ENCODE measurements around the gene CTDNEP1. TPM values are rescaled to one million over a fixed set of nuclear protein-coding genes. Genes with fewer than 3 reads are reported as not detected.

Gene CTDNEP1
- total RNA-seq, 1 donor from 2014 or later = 64.6 TPM

DNA sequence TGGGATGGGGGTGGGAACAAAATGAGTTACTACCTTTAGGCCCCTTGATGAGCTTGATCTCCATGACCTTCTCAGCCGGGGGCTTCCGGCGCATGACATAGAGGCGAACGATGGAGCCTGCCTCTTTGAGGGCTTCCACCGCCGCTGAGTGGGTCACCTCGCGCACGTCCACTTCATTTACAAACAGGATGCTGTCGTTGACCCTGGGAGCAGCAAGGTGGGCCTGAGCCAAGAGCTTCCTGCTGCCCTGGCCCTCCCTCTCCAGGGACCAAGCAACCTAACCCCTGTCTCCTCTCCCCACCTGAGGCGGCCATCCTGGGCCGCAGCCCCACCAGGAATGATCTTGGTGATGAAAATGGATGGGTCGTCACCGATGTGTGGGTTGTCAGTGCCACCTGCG is 48.1 kb downstream of the CTDNEP1 start:
- Histone ChIP-seq H3K9me3 (no peaks in the 10 kb centered on the region), H3K4me3 (no peak overlapping the region), H3K27ac (no peak overlapping the region), H3K4me1 (peaks cover 39% of the 10 kb centered on the region), H3K27me3 (no peaks in the 10 kb centered on the region), H3K36me3 (peaks cover 0 to 19% of the 10 kb centered on the region in 2 donors)
- TF ChIP-seq POLR2AphosphoS5 (IDR thresholded peaks at IDR 0.05; ENCODE audit: insufficient read depth in 1 of 2, low read depth in 1 of 2) (no peak), CTCF (IDR thresholded peaks at IDR 0.05) (no peak), POLR2A (IDR thresholded peaks at IDR 0.05) (no peak)
- intact Hi-C loops (cut with DNase I) = no loop called here
- no peak for DNase-seq (ENCODE audit: extremely low spot score in 2 of 2)

- H3K36me3 ChIP-seq = peaks cover 0 to 31% of the 10 kb centered on the region in 2 donors
- DNase-seq (ENCODE audit: extremely low spot score in 2 of 2) = no peak
- H3K27me3 ChIP-seq = no peaks in the 10 kb centered on the region
- H3K4me1 ChIP-seq = no peaks in the 10 kb centered on the region
- H3K9me3 ChIP-seq = no peaks in the 10 kb centered on the region
- no peak overlapping the region for H3K27ac ChIP-seq
- no peak overlapping the region for H3K4me3 ChIP-seq
- intact Hi-C loops (cut with DNase I) = no loop called here
- no peak for TF ChIP-seq POLR2A (IDR thresholded peaks at IDR 0.05)
- no peak for TF ChIP-seq CTCF (IDR thresholded peaks at IDR 0.05)
- no peak for TF ChIP-seq POLR2AphosphoS5 (IDR thresholded peaks at IDR 0.05; ENCODE audit: insufficient read depth in 1 of 2, low read depth in 1 of 2)
Measured at GRCh38 chr17:7196651-7197401, 54.7 kb downstream of the CTDNEP1 start.

- no peak overlapping the region for H3K4me3 ChIP-seq
- intact Hi-C loops (cut with DNase I) = no loop called here
- no peaks in the 10 kb centered on the region for H3K27me3 ChIP-seq
- no peak for TF ChIP-seq CTCF (IDR thresholded peaks at IDR 0.05)
- no peak for TF ChIP-seq POLR2A (IDR thresholded peaks at IDR 0.05)
- no peaks in the 10 kb centered on the region for H3K4me1 ChIP-seq
- H3K27ac ChIP-seq = no peak overlapping the region
- no peaks in the 10 kb centered on the region for H3K9me3 ChIP-seq
- no peak for DNase-seq (ENCODE audit: extremely low spot score in 2 of 2)
- H3K36me3 ChIP-seq = peaks cover 0 to 37% of the 10 kb centered on the region in 2 donors
Measured at GRCh38 chr17:7195971-7196370, 55.6 kb downstream of the CTDNEP1 start.

MicroRNA genes within 50 kb of the gene (microRNA counts, 767-probe panel; counts per million panel counts)
- 238 to 261 counts per million in 2 donors for microRNA hsa-miR-324-3p
- 1,257 to 4,378 counts per million in 2 donors for microRNA hsa-miR-324-5p

Small RNA genes lying within 50 kb of the gene (microRNA-seq; reads per million reads assigned to microRNA genes)
- 1,223 reads per million, percentile 81 among the genes with 10 or more reads in this experiment for gene MIR324 (ENCODE audit: borderline number of aligned reads, borderline replicate concordance)

Small RNA genes lying within 50 kb of the gene (small RNA-seq; reads per million reads assigned to genes)
- gene MIR324 (5.3 reads per million, percentile 88 among the genes with 10 or more reads in this experiment), gene RF00019 (not detected)

Other genes starting within 250 kb of the CTDNEP1 start
- 155 TPM for gene RNASEK, start 239.1 kb downstream of the CTDNEP1 start, total RNA-seq
- 10.1 TPM for gene BCL6B, start 228.7 kb downstream of the CTDNEP1 start, total RNA-seq
- 2.0 TPM for gene SLC16A13, start 215.7 kb downstream of the CTDNEP1 start, total RNA-seq
- gene SLC16A11, start 207.6 kb downstream of the CTDNEP1 start, total RNA-seq = not detected
- 3.7 TPM for gene CLEC10A, start 171.5 kb downstream of the CTDNEP1 start, total RNA-seq
- gene ASGR2, start 136.9 kb downstream of the CTDNEP1 start, total RNA-seq = 2.7 TPM
- 2.5 TPM for gene ASGR1, start 72.4 kb downstream of the CTDNEP1 start, total RNA-seq
- 23.3 TPM for gene DLG4, start 31.9 kb downstream of the CTDNEP1 start, total RNA-seq
- gene ACADVL, start 31.8 kb downstream of the CTDNEP1 start, total RNA-seq = 957 TPM
- 53.0 TPM for gene DVL2, start 17.2 kb downstream of the CTDNEP1 start, total RNA-seq
- gene PHF23, start 12.3 kb downstream of the CTDNEP1 start, total RNA-seq = 24.8 TPM
- gene GABARAP, start 9.3 kb downstream of the CTDNEP1 start, total RNA-seq = 395 TPM
- gene ELP5, start 481 bp upstream of the CTDNEP1 start, total RNA-seq = 30.9 TPM
- 75.9 TPM for gene CLDN7, start 10.7 kb upstream of the CTDNEP1 start, total RNA-seq
- 3.2 TPM for gene SLC2A4, start 30.0 kb upstream of the CTDNEP1 start, total RNA-seq
- 0.25 TPM for gene YBX2, start 42.9 kb upstream of the CTDNEP1 start, total RNA-seq
- 238 TPM for gene EIF5A, start 55.9 kb upstream of the CTDNEP1 start, total RNA-seq
- 51.1 TPM for gene GPS2, start 63.6 kb upstream of the CTDNEP1 start, total RNA-seq
- 22.6 TPM for gene NEURL4, start 77.6 kb upstream of the CTDNEP1 start, total RNA-seq
- 7.6 TPM for gene ACAP1, start 84.8 kb upstream of the CTDNEP1 start, total RNA-seq
- gene KCTD11, start 100.4 kb upstream of the CTDNEP1 start, total RNA-seq = 12.5 TPM
- gene TMEM95, start 103.4 kb upstream of the CTDNEP1 start, total RNA-seq = not detected
- gene TNK1, start 129.4 kb upstream of the CTDNEP1 start, total RNA-seq = 10.1 TPM
- 37.1 TPM for gene PLSCR3, start 142.8 kb upstream of the CTDNEP1 start, total RNA-seq
- 118 TPM for gene TMEM256, start 152.4 kb upstream of the CTDNEP1 start, total RNA-seq
- 25.5 TPM for gene NLGN2, start 156.1 kb upstream of the CTDNEP1 start, total RNA-seq
- not detected for gene SPEM1, start 168.6 kb upstream of the CTDNEP1 start, total RNA-seq
- gene SPEM2, start 173.9 kb upstream of the CTDNEP1 start, total RNA-seq = not detected
- gene SPEM3, start 177.1 kb upstream of the CTDNEP1 start, total RNA-seq = not detected
- 9.8 TPM for gene TMEM102, start 183.7 kb upstream of the CTDNEP1 start, total RNA-seq
- gene FGF11, start 187.8 kb upstream of the CTDNEP1 start, total RNA-seq = 10.8 TPM
- 5.9 TPM for gene CHRNB1, start 193.3 kb upstream of the CTDNEP1 start, total RNA-seq
- 38.1 TPM for gene ZBTB4, start 227.9 kb upstream of the CTDNEP1 start, total RNA-seq
- not detected for gene SLC35G6, start 229.7 kb upstream of the CTDNEP1 start, total RNA-seq
- 118 TPM for gene POLR2A, start 232.6 kb upstream of the CTDNEP1 start, total RNA-seq

Data from vagina (tissue), 2 donors.